HepG2 (cell line): Measurements from ENCODE around the gene TTC16. TPM values are rescaled to one million over a fixed set of nuclear protein-coding genes. Genes with fewer than 3 reads are reported as not detected.

Experiments
- CC2D1A ChIP-seq: sonication (generic); formaldehyde crosslinking; IDR thresholded peaks from 2 replicates; pipeline ENCODE4 v1.8.1; 2023; ENCODE audit warnings: mild to moderate bottlenecking, missing genetic modification reagents
- CREB1 ChIP-seq, 2 experiments: fragments of 450-650 bp in 1 of 2; IDR thresholded peaks; 2 replicates each; pipeline ENCODE4 v1.6.1; 2016 to 2017; ENCODE audit warnings: control low read depth in 1 of 2, mild to moderate bottlenecking in 1 of 2, missing compliant biosample characterization in 1 of 2, missing genetic modification characterization in 1 of 2
- FOXK2 ChIP-seq: fragments of 450-650 bp; IDR thresholded peaks from 2 replicates; pipeline ENCODE4 v1.6.1; 2016
- FOXP4 ChIP-seq: sonication (generic); formaldehyde crosslinking; IDR thresholded peaks from 2 replicates; pipeline ENCODE4 v1.4.0; 2020; ENCODE audit warnings: missing genetic modification reagents
- HNRNPLL ChIP-seq: fragments of 200-400 bp; formaldehyde crosslinking; IDR thresholded peaks from 2 replicates; pipeline ENCODE4 v1.6.1; 2017; ENCODE audit warnings: mild to moderate bottlenecking, low read depth, low read length; ENCODE audit not compliant: poor library complexity, severe bottlenecking
- MAZ ChIP-seq, 2 experiments: sonication (generic) in 1 of 2; formaldehyde crosslinking in 1 of 2; IDR thresholded peaks; 2 replicates each; pipeline versions ENCODE4 v1.5.0 to v1.6.1; 2012 to 2020; ENCODE audit warnings: low read depth in 2 of 2, mild to moderate bottlenecking in 2 of 2, borderline replicate concordance in 1 of 2, improper control_type of control experiment in 1 of 2, low read length in 1 of 2, missing genetic modification reagents in 1 of 2, moderate library complexity in 1 of 2
- NONO ChIP-seq, 2 experiments: fragments of 450-650 bp in 1 of 2; sonication (generic) in 1 of 2; formaldehyde crosslinking in 1 of 2; IDR thresholded peaks in 1 of 2; conservative IDR thresholded peaks in 1 of 2; 2 replicates each; pipeline versions ENCODE4 v1.6.1 to v1.8.0; 2017 to 2022; ENCODE audit warnings: mild to moderate bottlenecking in 1 of 2, missing genetic modification reagents in 1 of 2, moderate library complexity in 1 of 2
- RARA ChIP-seq: IDR thresholded peaks from 2 replicates; pipeline ENCODE4 v1.6.1; 2016; ENCODE audit warnings: missing genetic modification reagents, missing compliant biosample characterization
- SMARCC2 ChIP-seq: fragments of 450-650 bp; IDR thresholded peaks from 2 replicates; pipeline ENCODE4 v1.6.1; 2017; ENCODE audit warnings: antibody characterized with exemption, mild to moderate bottlenecking
- TEF ChIP-seq: sonication (generic); formaldehyde crosslinking; IDR thresholded peaks from 2 replicates; pipeline ENCODE4 v1.5.0; 2020; ENCODE audit warnings: missing genetic modification reagents
- TFAP4 ChIP-seq: sonication (generic); IDR thresholded peaks from 2 replicates; pipeline ENCODE4 v1.6.1; 2016; ENCODE audit warnings: low read depth, borderline replicate concordance
- ZBTB37 ChIP-seq: sonication (generic); formaldehyde crosslinking; IDR thresholded peaks from 2 replicates; pipeline ENCODE4 v1.4.0; 2020; ENCODE audit warnings: mild to moderate bottlenecking, missing genetic modification reagents
- ZNF407 ChIP-seq: sonication (generic); formaldehyde crosslinking; IDR thresholded peaks from one replicate; pipeline ENCODE4 v1.5.1; 2020; ENCODE audit warnings: mild to moderate bottlenecking, missing genetic modification reagents; ENCODE audit errors: not compliant biosample characterization
- polyA plus RNA-seq, 8 experiments: library from polyadenylated mRNA; depleted of rRNA in 3 of 8; stranded (reverse) in 7 of 8; unstranded in 1 of 8; fragments of >200 nt; fragmentation: Illumina TruSeq in 4 of 8; extraction: Trizol in 4 of 8; gene quantifications; 2 replicates each; pipeline versions ENCODE4 v1.2.1 to v1.2.3, GENCODE V29; 2011 to 2016; ENCODE audit warnings: low read depth in 4 of 8, missing spikeins in 1 of 8, mixed read lengths in 1 of 8; ENCODE audit not compliant: insufficient read depth in 1 of 8
- total RNA-seq, 5 experiments: library from RNA; depleted of rRNA; stranded (reverse); fragments of >200 nt; fragmentation: Illumina TruSeq; extraction: Trizol; gene quantifications; 2 replicates each; pipeline ENCODE4 v1.2.3, GENCODE V29; 2016; ENCODE audit warnings: low read depth in 1 of 5

The TTC16 gene
- total and polyA plus RNA-seq, 2 of the 13 experiments (the other 11 are each of a cell fraction or from before 2014, with no cell fraction given), result not detected

- peak; percentile 80 for TF ChIP-seq CREB1 (IDR thresholded peaks at IDR 0.05)
- TF ChIP-seq CREB1 (CRISPR knock-in tag; IDR thresholded peaks at IDR 0.05), result no peak
- TF ChIP-seq HNRNPLL, result peak; percentile 49
- no peak for TF ChIP-seq TFAP4
- no peak for TF ChIP-seq FOXK2
- no peak for TF ChIP-seq NONO (IDR thresholded peaks at IDR 0.05)
- peak; percentile 32; the same call in 1 of the 2 replicates for TF ChIP-seq NONO (CRISPR knock-in tag; conservative IDR thresholded peaks at IDR 0.05)
- no peak for TF ChIP-seq ZBTB37 (CRISPR knock-in tag)
- no peak for TF ChIP-seq TEF
- TF ChIP-seq MAZ (IDR thresholded peaks at IDR 0.05; ENCODE audit: borderline replicate concordance, low read depth, low read length), result peak; percentile 21; the same call in 1 of the 2 replicates
- TF ChIP-seq MAZ (CRISPR knock-in tag; IDR thresholded peaks at IDR 0.05; ENCODE audit: low read depth), result peak; percentile 38; the same call in 1 of the 2 replicates
- TF ChIP-seq SMARCC2, result no peak
- TF ChIP-seq FOXP4 (CRISPR knock-in tag), result 0 out of 2 replicates have a peak, but pooled peaks have one; percentile 21
- no peak for TF ChIP-seq ZNF407 (CRISPR knock-in tag)
- TF ChIP-seq CC2D1A, result no peak
- TF ChIP-seq RARA (CRISPR knock-in tag), result no peak
Observed at GRCh38 chr9:127734747-127735529, 19.1 kb downstream of the TTC16 start, which contains the start of gene TOR2A (continued).
